Loucy (cell line): ENCODE results near the gene SMOC2.

Source experiments
- H2AFZ ChIP-seq: fragments of 200-600 bp; sonication (generic); 2 replicates; pipeline ENCODE4 v1.6.0; 2016; ENCODE audit warnings: antibody characterized with exemption, mild to moderate bottlenecking, low read length, moderate library complexity
- H3F3A ChIP-seq: fragments of 200-600 bp; 2 replicates; pipeline ENCODE4 v1.6.0; 2016; ENCODE audit warnings: antibody characterized with exemption, low read depth, mild to moderate bottlenecking
- H3K27me3 ChIP-seq: fragments of 200-600 bp; sonication (generic); 2 replicates; pipeline ENCODE4 v1.6.1; 2014; ENCODE audit warnings: low read length, mild to moderate bottlenecking; ENCODE audit not compliant: insufficient read depth, poor library complexity, severe bottlenecking
- H3K36me3 ChIP-seq: fragments of 200-600 bp; sonication (generic); 2 replicates; pipeline ENCODE4 v1.6.1; 2016; ENCODE audit warnings: low read length; ENCODE audit not compliant: insufficient read depth
- H3K4me1 ChIP-seq: fragments of 200-600 bp; sonication (generic); 2 replicates; pipeline ENCODE4 v1.5.1; 2014; ENCODE audit warnings: low read length, mild to moderate bottlenecking; ENCODE audit not compliant: insufficient read depth, poor library complexity, severe bottlenecking
- H3K4me2 ChIP-seq: fragments of 200-600 bp; sonication (generic); 2 replicates; pipeline ENCODE4 v1.6.0; 2014; ENCODE audit warnings: antibody characterized with exemption, low read length, low read depth, mild to moderate bottlenecking; ENCODE audit not compliant: poor library complexity, severe bottlenecking
- H3K4me3 ChIP-seq: fragments of 200-600 bp; sonication (generic); 2 replicates; pipeline ENCODE4 v1.5.1; 2014; ENCODE audit warnings: low read length, mild to moderate bottlenecking, mixed read lengths; ENCODE audit not compliant: poor library complexity, severe bottlenecking
- H3K79me2 ChIP-seq: fragments of 200-600 bp; sonication (generic); 2 replicates; pipeline ENCODE4 v1.6.1; 2014; ENCODE audit warnings: low read length; ENCODE audit not compliant: insufficient read depth
- H3K9ac ChIP-seq: fragments of 200-600 bp; sonication (generic); 2 replicates; pipeline ENCODE4 v1.6.0; 2014; ENCODE audit warnings: mild to moderate bottlenecking, low read depth, low read length, moderate library complexity; ENCODE audit not compliant: poor library complexity, severe bottlenecking
- H3K9me2 ChIP-seq: fragments of 200-600 bp; sonication (generic); replicated peaks from 2 replicates; pipeline ENCODE4 v1.6.1; 2016; ENCODE audit warnings: low read depth, low read length, mixed read lengths
- H3K9me3 ChIP-seq: fragments of 200-600 bp; sonication (generic); 2 replicates; pipeline ENCODE4 v1.6.1; 2014; ENCODE audit warnings: mild to moderate bottlenecking, antibody characterized with exemption, low read length, low read depth; ENCODE audit not compliant: insufficient read depth
- H4K20me1 ChIP-seq: fragments of 200-600 bp; sonication (generic); 2 replicates; pipeline ENCODE4 v1.6.0; 2014; ENCODE audit warnings: antibody characterized with exemption, low read length, mild to moderate bottlenecking; ENCODE audit not compliant: insufficient read depth, poor library complexity, severe bottlenecking
- CTCF ChIP-seq: fragments of 200-600 bp; sonication (generic); conservative IDR thresholded peaks from 2 replicates; pipeline ENCODE4 v1.5.1; 2014; ENCODE audit warnings: mild to moderate bottlenecking, antibody characterized with exemption, low read length
- EZH2phosphoT487 ChIP-seq: fragments of 200-600 bp; IDR thresholded peaks from 2 replicates; pipeline ENCODE4 v1.6.1; 2018; ENCODE audit warnings: antibody characterized with exemption, mild to moderate bottlenecking, moderate library complexity, borderline replicate concordance

Gene SMOC2

GRCh38 chr6:168447282-168447681, 6.3 kb downstream of the SMOC2 start:
- no peaks in the 10 kb centered on the region for H3K79me2 ChIP-seq
- H3K9me3 ChIP-seq = no peaks in the 10 kb centered on the region; the same call in 1 of the 2 replicates
- H4K20me1 ChIP-seq = no peaks in the 10 kb centered on the region
- H3K9me2 ChIP-seq = no peaks in the 10 kb centered on the region
- no peaks in the 10 kb centered on the region for H3K4me1 ChIP-seq
- H3K4me2 ChIP-seq = no peak overlapping the region
- TF ChIP-seq CTCF (no peak), EZH2phosphoT487 (no peak)
- no peak overlapping the region for H3K4me3 ChIP-seq
- H3K9ac ChIP-seq = no peak overlapping the region
- H3K36me3 ChIP-seq = no peaks in the 10 kb centered on the region
- no peak overlapping the region for H2AFZ ChIP-seq
- H3K27me3 ChIP-seq = no peaks in the 10 kb centered on the region
- no peaks in the 10 kb centered on the region for H3F3A ChIP-seq

- Histone ChIP-seq H3K4me3 (no peak overlapping the region), H3K9me3 (no peaks in the 10 kb centered on the region; the same call in 1 of the 2 replicates), H3K4me1 (no peaks in the 10 kb centered on the region), H3K9me2 (no peaks in the 10 kb centered on the region), H3K9ac (no peak overlapping the region), H3K27me3 (no peaks in the 10 kb centered on the region), H3F3A (no peaks in the 10 kb centered on the region), H3K4me2 (no peak overlapping the region), H2AFZ (no peak overlapping the region), H3K79me2 (no peaks in the 10 kb centered on the region), H3K36me3 (no peaks in the 10 kb centered on the region), H4K20me1 (no peaks in the 10 kb centered on the region)
- TF ChIP-seq EZH2phosphoT487 = no peak
- no peak for TF ChIP-seq CTCF
Observed at GRCh38 chr6:168447700-168448099, 6.7 kb downstream of the SMOC2 start.

- no peak overlapping the region for H3K9ac ChIP-seq
- TF ChIP-seq EZH2phosphoT487 (no peak), CTCF (no peak)
- H3K79me2 ChIP-seq = no peaks in the 10 kb centered on the region
- no peak overlapping the region for H2AFZ ChIP-seq
- peaks cover under 1% of the 10 kb centered on the region; the same call in 1 of the 2 replicates for H3K9me3 ChIP-seq
- no peak overlapping the region for H3K4me2 ChIP-seq
- no peaks in the 10 kb centered on the region for H3K36me3 ChIP-seq
- no peaks in the 10 kb centered on the region for H3K27me3 ChIP-seq
- no peaks in the 10 kb centered on the region for H3K9me2 ChIP-seq
- no peaks in the 10 kb centered on the region for H3F3A ChIP-seq
- no peak overlapping the region for H3K4me3 ChIP-seq
- H4K20me1 ChIP-seq = no peaks in the 10 kb centered on the region
- no peaks in the 10 kb centered on the region for H3K4me1 ChIP-seq
Observed at GRCh38 chr6:168448243-168448855, 7.4 kb downstream of the SMOC2 start.
